Measurements from ENCODE around the gene BTBD9.

DNA sequence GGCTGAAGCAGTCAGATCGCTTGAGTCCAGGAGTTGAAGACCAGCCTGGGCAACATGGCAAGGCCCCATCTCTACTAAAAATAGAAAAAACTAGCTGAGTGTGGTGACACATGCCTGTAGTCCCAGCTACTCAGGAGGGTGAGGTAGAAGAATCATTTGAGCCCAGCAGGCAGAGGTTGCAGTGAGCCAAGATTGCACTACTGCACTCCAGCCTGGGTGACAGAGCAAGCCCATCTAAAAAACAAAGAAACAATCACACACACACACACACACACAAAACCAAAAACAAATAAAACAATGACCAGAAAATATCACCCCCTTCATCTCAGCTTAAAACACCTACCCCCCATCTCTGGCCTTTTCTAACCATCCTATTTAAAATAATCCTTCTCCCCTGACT lies 68.0 kb downstream of the BTBD9 start:
- TF ChIP-seq, protein P1, sequence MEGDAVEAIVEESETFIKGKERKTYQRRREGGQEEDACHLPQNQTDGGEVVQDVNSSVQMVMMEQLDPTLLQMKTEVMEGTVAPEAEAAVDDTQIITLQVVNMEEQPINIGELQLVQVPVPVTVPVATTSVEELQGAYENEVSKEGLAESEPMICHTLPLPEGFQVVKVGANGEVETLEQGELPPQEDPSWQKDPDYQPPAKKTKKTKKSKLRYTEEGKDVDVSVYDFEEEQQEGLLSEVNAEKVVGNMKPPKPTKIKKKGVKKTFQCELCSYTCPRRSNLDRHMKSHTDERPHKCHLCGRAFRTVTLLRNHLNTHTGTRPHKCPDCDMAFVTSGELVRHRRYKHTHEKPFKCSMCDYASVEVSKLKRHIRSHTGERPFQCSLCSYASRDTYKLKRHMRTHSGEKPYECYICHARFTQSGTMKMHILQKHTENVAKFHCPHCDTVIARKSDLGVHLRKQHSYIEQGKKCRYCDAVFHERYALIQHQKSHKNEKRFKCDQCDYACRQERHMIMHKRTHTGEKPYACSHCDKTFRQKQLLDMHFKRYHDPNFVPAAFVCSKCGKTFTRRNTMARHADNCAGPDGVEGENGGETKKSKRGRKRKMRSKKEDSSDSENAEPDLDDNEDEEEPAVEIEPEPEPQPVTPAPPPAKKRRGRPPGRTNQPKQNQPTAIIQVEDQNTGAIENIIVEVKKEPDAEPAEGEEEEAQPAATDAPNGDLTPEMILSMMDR (conservative IDR thresholded peaks at IDR 0.05) = no peak
- TF ChIP-seq EZH2 (IDR thresholded peaks at IDR 0.05; ENCODE audit: low read depth) = no peak

Measured in PC-9 (cell line).